Tibial nerve (tissue), 4 donors: Measurements from ENCODE around the gene PLXNA4. TPM values are rescaled to one million over a fixed set of nuclear protein-coding genes. Genes with fewer than 3 reads are reported as not detected.

Source experiments
- DNase-seq, 2 donors: peaks; one replicate each; pipeline ENCODE4 v3.0.0-alpha.2; 2019; ENCODE audit warnings: low spot score in 2 of 2
- H3K27ac ChIP-seq, 4 donors: fragments of 200-600 bp; sonication (generic) in 3 of 4; one replicate each; pipeline ENCODE4 v1.5.1; 2017 to 2019; ENCODE audit warnings: mild to moderate bottlenecking in 1 of 4
- H3K27me3 ChIP-seq, 2 donors: fragments of 200-600 bp; sonication (generic) in 1 of 2; one replicate each; pipeline versions ENCODE4 v1.5.1 to v1.6.0; 2017 to 2019
- H3K36me3 ChIP-seq, 3 donors: fragments of 200-600 bp; sonication (generic); one replicate each; pipeline ENCODE4 v1.5.1; 2018 to 2019
- H3K4me1 ChIP-seq, 4 donors: fragments of 200-600 bp; sonication (generic) in 3 of 4; one replicate each; pipeline ENCODE4 v1.5.1; 2017 to 2019
- H3K4me3 ChIP-seq, 4 donors: fragments of 200-600 bp; sonication (generic) in 3 of 4; one replicate each; pipeline ENCODE4 v1.5.1; 2017 to 2019; ENCODE audit warnings: mild to moderate bottlenecking in 1 of 4, moderate library complexity in 1 of 4
- H3K9me3 ChIP-seq, 4 donors: fragments of 200-600 bp; sonication (generic) in 3 of 4; one replicate each; pipeline ENCODE4 v1.5.1; 2017 to 2019
- EP300 ChIP-seq, 2 donors: sonication (generic); formaldehyde crosslinking; IDR thresholded peaks; one replicate each; pipeline ENCODE4 v1.6.1; 2017; ENCODE audit warnings: antibody characterized with exemption in 2 of 2, mild to moderate bottlenecking in 1 of 2
- POLR2A ChIP-seq, 2 donors: fragments of 450-650 bp; IDR thresholded peaks; one replicate each; pipeline ENCODE4 v1.6.1; 2017; ENCODE audit warnings: antibody characterized with exemption in 2 of 2, mild to moderate bottlenecking in 2 of 2, moderate library complexity in 2 of 2
- whole genome bisulfite sequencing, 2 donors: methylation state at CpG; one replicate each; pipeline ENCODE4 v1.1.5; 2018; 5-methylcytosine and 5-hydroxymethylcytosine counted together
- total RNA-seq, 4 donors: library from RNA; depleted of rRNA; stranded (reverse); fragments of >200 nt; gene quantifications; one replicate each; pipeline ENCODE4 v1.1.0, GENCODE V29; 2016
- TF ChIP-seq, protein P1 (sequence below), 5 experiments: fragments of 200-600 bp in 3 of 5; fragments of 450-650 bp in 2 of 5; sonication (generic) in 3 of 5; IDR thresholded peaks; one replicate each; pipeline ENCODE4 v1.5.1; 2016 to 2019; ENCODE audit warnings: antibody characterized with exemption in 5 of 5, mild to moderate bottlenecking in 3 of 5, moderate library complexity in 2 of 5

PLXNA4 gene
- total RNA-seq, 4 donors from 2014 or later, result 12.6 to 32.4 (median 13.7) TPM

DNA sequence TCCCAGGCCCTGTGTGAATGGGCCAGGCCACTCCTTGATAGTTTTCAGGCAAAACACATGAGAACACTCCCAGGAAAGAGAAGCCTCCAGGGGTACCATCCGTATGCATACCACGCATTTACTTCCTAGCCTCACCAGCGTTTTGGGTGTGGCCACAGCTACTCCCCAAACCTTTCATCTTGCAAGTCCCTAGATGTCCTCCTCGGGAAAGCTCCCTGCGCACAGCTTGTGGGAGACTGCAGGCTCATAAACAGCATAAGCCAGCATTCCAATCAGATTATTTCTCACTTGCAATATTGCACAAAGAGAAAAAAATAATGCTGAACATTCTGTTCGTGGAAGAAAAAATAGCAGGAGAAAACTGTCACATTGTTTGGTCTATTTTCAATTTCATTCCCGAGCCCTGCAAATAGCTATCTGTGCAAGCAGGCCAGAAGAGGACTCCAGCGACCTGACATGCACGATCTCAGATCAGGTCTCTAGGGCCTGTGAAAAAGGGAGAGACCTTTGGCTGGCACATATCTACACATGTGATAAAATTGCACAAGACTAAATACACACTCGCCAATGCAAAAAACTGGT is 175.6 kb downstream of the PLXNA4 start:
- H3K27ac ChIP-seq, result peak overlapping the region in 2 of 4 donors; percentile 13 to 59
- no peaks in the 10 kb centered on the region for H3K9me3 ChIP-seq
- 58 to 76% methylated on average over 10 of the region's 10 CpGs for WGBS, 2 donors
- H3K27me3 ChIP-seq, result no peaks in the 10 kb centered on the region
- TF ChIP-seq, protein P1, sequence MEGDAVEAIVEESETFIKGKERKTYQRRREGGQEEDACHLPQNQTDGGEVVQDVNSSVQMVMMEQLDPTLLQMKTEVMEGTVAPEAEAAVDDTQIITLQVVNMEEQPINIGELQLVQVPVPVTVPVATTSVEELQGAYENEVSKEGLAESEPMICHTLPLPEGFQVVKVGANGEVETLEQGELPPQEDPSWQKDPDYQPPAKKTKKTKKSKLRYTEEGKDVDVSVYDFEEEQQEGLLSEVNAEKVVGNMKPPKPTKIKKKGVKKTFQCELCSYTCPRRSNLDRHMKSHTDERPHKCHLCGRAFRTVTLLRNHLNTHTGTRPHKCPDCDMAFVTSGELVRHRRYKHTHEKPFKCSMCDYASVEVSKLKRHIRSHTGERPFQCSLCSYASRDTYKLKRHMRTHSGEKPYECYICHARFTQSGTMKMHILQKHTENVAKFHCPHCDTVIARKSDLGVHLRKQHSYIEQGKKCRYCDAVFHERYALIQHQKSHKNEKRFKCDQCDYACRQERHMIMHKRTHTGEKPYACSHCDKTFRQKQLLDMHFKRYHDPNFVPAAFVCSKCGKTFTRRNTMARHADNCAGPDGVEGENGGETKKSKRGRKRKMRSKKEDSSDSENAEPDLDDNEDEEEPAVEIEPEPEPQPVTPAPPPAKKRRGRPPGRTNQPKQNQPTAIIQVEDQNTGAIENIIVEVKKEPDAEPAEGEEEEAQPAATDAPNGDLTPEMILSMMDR (IDR thresholded peaks at IDR 0.05), result no peak
- TF ChIP-seq POLR2A (IDR thresholded peaks at IDR 0.05) (no peak), EP300 (IDR thresholded peaks at IDR 0.05) (peak in 1 of 2 donors; percentile 76)
- peak in 1 of 2 donors; percentile 40 for DNase-seq
- H3K4me3 ChIP-seq, result no peak overlapping the region
- H3K36me3 ChIP-seq, result no peaks in the 10 kb centered on the region
- peaks cover 0 to 23% (median 0%) of the 10 kb centered on the region in 4 donors for H3K4me1 ChIP-seq

DNA sequence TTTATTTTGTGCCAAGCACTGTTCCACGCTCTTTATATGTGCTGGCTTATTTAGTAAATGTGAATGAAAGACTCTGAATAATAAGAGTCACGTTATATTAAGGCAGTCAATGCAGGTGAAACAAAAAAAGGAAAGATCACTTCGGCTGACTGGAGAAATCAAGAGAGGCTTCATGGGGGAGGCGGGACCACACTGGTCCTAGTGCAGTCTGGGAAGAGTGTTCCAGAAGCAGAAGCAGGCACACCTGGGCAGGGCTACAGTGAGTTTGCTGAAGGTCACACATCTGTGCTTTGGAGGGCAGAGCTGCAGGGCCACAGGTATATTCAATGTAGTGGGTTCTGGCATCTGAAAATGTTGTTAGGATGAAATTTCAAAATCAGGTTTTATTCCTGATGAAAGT is 176.9 kb downstream of the PLXNA4 start:
- no peak overlapping the region for H3K4me3 ChIP-seq
- no peak overlapping the region for H3K27ac ChIP-seq
- WGBS, 2 donors, result 89 to 90% methylated on average over 4 of the region's 4 CpGs
- DNase-seq, result no peak
- no peaks in the 10 kb centered on the region for H3K36me3 ChIP-seq
- peaks cover 0 to 25% (median 1%) of the 10 kb centered on the region in 4 donors for H3K4me1 ChIP-seq
- TF ChIP-seq, protein P1 (IDR thresholded peaks at IDR 0.05), result no peak
- TF ChIP-seq EP300 (IDR thresholded peaks at IDR 0.05) (no peak), POLR2A (IDR thresholded peaks at IDR 0.05) (no peak)
- no peaks in the 10 kb centered on the region for H3K9me3 ChIP-seq
- H3K27me3 ChIP-seq, result no peaks in the 10 kb centered on the region

DNA sequence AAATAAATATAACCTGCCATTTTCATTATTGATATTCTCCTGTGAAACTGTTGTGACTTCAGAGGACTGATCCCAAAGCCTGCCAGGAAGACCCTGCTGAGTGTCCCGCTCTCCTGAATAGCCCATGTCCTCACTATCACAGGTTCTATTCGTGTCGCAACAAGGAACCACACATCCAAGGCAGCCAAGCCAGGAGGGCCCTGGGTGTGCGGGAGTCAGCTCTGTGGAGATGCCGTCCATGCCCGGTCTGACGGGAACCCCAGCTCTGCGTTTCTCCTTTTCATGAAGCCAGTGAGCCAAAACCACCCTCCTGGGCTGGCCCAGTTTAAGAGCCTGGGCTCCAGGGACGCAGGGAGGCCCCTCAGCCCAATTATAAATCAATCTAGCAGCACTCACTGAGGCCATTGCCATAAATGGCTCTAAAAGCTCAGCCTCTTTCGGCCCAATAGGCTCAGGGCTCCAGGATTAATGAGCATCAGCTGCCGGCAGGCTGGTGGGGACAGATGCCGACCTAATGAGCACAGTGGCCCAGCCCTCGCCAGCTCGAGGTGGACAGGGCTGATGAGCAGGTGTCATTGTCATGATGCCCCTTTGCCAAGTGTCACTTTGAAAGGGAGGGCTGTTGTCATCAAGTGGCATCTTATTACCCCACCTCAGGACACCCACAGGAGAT is 177.9 kb downstream of the PLXNA4 start:
- no peaks in the 10 kb centered on the region for H3K9me3 ChIP-seq
- H3K27ac ChIP-seq, result no peak overlapping the region
- DNase-seq, result no peak
- no peak overlapping the region for H3K4me3 ChIP-seq
- peaks cover 0 to 31% (median 4%) of the 10 kb centered on the region in 4 donors for H3K4me1 ChIP-seq
- no peaks in the 10 kb centered on the region for H3K36me3 ChIP-seq
- no peaks in the 10 kb centered on the region for H3K27me3 ChIP-seq
- 77 to 85% methylated on average over 14 of the region's 14 CpGs for WGBS, 2 donors
- TF ChIP-seq POLR2A (IDR thresholded peaks at IDR 0.05), result no peak
- TF ChIP-seq EP300 (IDR thresholded peaks at IDR 0.05), result no peak
- TF ChIP-seq, protein P1 (IDR thresholded peaks at IDR 0.05), result no peak

DNA sequence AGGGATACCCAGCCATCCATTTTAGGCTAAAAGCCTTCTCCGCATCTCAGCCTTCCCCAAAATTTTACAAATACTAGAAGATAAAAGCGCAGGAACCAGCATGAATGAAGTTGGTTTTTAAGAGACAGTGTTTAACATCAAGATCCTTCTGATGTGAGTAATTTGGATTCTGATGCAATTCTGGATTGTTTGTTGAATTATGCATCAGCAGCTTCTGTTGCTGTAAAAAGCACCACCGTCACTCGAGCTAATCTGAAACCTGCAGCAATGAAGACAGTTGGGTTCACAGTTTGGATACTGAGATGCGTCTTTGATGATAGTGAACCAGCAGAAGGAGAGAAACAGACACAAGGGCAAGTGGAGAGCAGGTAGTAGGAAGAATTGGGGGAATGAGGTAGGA is 179.2 kb downstream of the PLXNA4 start:
- no peak overlapping the region for H3K27ac ChIP-seq
- no peak for DNase-seq

DNA sequence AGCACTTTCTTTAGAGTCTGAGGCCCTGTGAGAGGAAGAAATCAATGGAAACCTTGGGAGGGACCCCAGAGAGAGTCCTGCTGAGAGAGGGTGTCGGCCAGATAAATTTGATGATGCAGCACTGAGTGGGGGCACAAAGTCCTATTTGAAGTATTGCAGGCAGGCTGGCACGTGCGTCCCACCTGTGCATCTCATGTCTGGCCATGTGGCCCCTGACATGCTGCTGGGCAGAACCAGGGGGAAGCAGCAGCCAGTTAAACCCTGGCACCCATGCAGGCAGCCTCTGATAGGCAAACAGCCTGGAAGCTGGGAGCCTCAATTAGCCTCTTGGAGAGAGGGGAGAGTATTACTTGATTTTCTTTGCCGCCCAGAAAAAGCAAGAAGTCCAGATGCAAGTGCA is 180.9 kb downstream of the PLXNA4 start:
- Histone ChIP-seq H3K36me3 (no peaks in the 10 kb centered on the region), H3K4me3 (no peak overlapping the region), H3K4me1 (peaks cover 0 to 25% (median 4%) of the 10 kb centered on the region in 4 donors), H3K9me3 (no peaks in the 10 kb centered on the region), H3K27me3 (no peaks in the 10 kb centered on the region), H3K27ac (no peak overlapping the region)
- TF ChIP-seq POLR2A (IDR thresholded peaks at IDR 0.05) (no peak), EP300 (IDR thresholded peaks at IDR 0.05) (no peak)
- TF ChIP-seq, protein P1 (IDR thresholded peaks at IDR 0.05), result no peak
- no peak for DNase-seq
- WGBS, 2 donors, result 90 to 95% methylated on average over 4 of the region's 4 CpGs

More for the DNA sequence above, 179.2 kb downstream of the PLXNA4 start:
- WGBS, 2 donors, result 94 to 97% methylated on average over 5 of the region's 5 CpGs
- H3K9me3 ChIP-seq, result no peaks in the 10 kb centered on the region
- H3K36me3 ChIP-seq, result no peaks in the 10 kb centered on the region
- TF ChIP-seq EP300 (IDR thresholded peaks at IDR 0.05) (no peak), POLR2A (IDR thresholded peaks at IDR 0.05) (no peak)
- TF ChIP-seq, protein P1 (IDR thresholded peaks at IDR 0.05), result no peak
- H3K4me3 ChIP-seq, result no peak overlapping the region
- peaks cover 0 to 19% (median 4%) of the 10 kb centered on the region in 4 donors for H3K4me1 ChIP-seq
- no peaks in the 10 kb centered on the region for H3K27me3 ChIP-seq
